HG03064 (cell line): ENCODE measurements around the gene KDM4B.
"Not testable (repeated sequence)": the region's sequence is repeated elsewhere in the genome, so short reads cannot be mapped to it uniquely, and the experiment has no call there.

ENCODE experiments used
- ATAC-seq: cut with Tn5 transposase; IDR thresholded peaks from one replicate; pipeline ENCODE4 v1.9.1; 2021; ENCODE audit warnings: low read depth; ENCODE audit not compliant: unreplicated experiment

KDM4B gene

GRCh38 chr19:4966591-4966990 lies 2.3 kb upstream of the KDM4B start:
- ATAC-seq = no peak

- ATAC-seq = no peak
Observed at GRCh38 chr19:4967738-4968461, 1.0 kb upstream of the KDM4B start.

- no peak for ATAC-seq
Observed at GRCh38 chr19:4969292-4969771, 419 bp downstream of the KDM4B start.

GRCh38 chr19:4969772-4970531 lies 1.0 kb downstream of the KDM4B start:
- ATAC-seq = no peak

- ATAC-seq = no peak
Observed at GRCh38 chr19:4970558-4971423, 1.9 kb downstream of the KDM4B start.

GRCh38 chr19:4971424-4971793 lies 2.5 kb downstream of the KDM4B start:
- ATAC-seq = no peak

- no peak for ATAC-seq
Observed at GRCh38 chr19:4971816-4972495, 3.0 kb downstream of the KDM4B start.

GRCh38 chr19:4972509-4973230 lies 3.8 kb downstream of the KDM4B start:
- no peak for ATAC-seq

- no peak for ATAC-seq
Observed at GRCh38 chr19:4974880-4975469, 6.1 kb downstream of the KDM4B start.

GRCh38 chr19:4975601-4976000 lies 6.7 kb downstream of the KDM4B start:
- not testable (repeated sequence) for ATAC-seq

GRCh38 chr19:4976401-4977298 lies 7.7 kb downstream of the KDM4B start:
- no peak for ATAC-seq

- no peak for ATAC-seq
Observed at GRCh38 chr19:4977299-4978174, 8.6 kb downstream of the KDM4B start.

GRCh38 chr19:4979211-4979807 lies 10.4 kb downstream of the KDM4B start:
- ATAC-seq = no peak

GRCh38 chr19:4980067-4980466 lies 11.2 kb downstream of the KDM4B start:
- no peak for ATAC-seq

- no peak for ATAC-seq
Observed at GRCh38 chr19:4980838-4981680, 12.1 kb downstream of the KDM4B start.

- no peak for ATAC-seq
Observed at GRCh38 chr19:4981681-4981958, 12.7 kb downstream of the KDM4B start.
